Measurements from ENCODE around the gene NDUFA13. TPM values are rescaled to one million over a fixed set of nuclear protein-coding genes. Genes with fewer than 3 reads are reported as not detected.

The NDUFA13 gene
- total and polyA plus RNA-seq, 2 experiments from 2014 or later = 119 to 843 TPM

DNA sequence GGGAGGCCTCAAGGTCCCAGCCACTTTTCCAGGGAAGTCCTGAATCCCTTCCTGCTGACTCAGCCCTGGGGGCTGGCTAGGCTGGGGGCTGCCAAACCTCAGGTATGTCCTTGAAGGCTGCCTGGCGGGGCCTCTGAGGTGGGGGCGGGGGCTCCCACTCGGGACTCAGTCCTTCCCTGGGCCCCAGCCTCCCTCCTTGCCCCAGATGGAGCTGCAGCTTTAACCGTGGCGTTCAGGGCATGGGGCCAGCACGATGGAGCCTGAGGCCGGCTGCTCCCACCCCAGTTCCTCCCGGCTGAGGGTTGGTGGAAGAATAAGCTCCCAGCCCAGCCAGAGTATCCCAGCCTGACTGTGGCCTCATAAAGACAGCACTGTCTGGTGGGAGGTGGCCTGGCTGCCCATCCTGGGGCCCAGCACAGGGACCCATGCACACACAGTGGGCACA is 34.5 kb downstream of the NDUFA13 start:
- Histone ChIP-seq H3K36me3 (no peaks in the 10 kb centered on the region), H3K27me3 (no peaks in the 10 kb centered on the region), H3K4me1 (ENCODE audit: low read depth) (no peaks in the 10 kb centered on the region), H3K9me3 (ENCODE audit: low read depth) (no peaks in the 10 kb centered on the region), H3K27ac (no peak overlapping the region), H3K4me3 (no peak overlapping the region)
- DNase-seq (ENCODE audit: low read depth in 1 of 2, low spot score in 1 of 2) = peak in 1 of 2 donors; percentile 78
- TF ChIP-seq, protein P1, sequence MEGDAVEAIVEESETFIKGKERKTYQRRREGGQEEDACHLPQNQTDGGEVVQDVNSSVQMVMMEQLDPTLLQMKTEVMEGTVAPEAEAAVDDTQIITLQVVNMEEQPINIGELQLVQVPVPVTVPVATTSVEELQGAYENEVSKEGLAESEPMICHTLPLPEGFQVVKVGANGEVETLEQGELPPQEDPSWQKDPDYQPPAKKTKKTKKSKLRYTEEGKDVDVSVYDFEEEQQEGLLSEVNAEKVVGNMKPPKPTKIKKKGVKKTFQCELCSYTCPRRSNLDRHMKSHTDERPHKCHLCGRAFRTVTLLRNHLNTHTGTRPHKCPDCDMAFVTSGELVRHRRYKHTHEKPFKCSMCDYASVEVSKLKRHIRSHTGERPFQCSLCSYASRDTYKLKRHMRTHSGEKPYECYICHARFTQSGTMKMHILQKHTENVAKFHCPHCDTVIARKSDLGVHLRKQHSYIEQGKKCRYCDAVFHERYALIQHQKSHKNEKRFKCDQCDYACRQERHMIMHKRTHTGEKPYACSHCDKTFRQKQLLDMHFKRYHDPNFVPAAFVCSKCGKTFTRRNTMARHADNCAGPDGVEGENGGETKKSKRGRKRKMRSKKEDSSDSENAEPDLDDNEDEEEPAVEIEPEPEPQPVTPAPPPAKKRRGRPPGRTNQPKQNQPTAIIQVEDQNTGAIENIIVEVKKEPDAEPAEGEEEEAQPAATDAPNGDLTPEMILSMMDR (IDR thresholded peaks at IDR 0.05; ENCODE audit: low read depth, low read length) = no peak

DNA sequence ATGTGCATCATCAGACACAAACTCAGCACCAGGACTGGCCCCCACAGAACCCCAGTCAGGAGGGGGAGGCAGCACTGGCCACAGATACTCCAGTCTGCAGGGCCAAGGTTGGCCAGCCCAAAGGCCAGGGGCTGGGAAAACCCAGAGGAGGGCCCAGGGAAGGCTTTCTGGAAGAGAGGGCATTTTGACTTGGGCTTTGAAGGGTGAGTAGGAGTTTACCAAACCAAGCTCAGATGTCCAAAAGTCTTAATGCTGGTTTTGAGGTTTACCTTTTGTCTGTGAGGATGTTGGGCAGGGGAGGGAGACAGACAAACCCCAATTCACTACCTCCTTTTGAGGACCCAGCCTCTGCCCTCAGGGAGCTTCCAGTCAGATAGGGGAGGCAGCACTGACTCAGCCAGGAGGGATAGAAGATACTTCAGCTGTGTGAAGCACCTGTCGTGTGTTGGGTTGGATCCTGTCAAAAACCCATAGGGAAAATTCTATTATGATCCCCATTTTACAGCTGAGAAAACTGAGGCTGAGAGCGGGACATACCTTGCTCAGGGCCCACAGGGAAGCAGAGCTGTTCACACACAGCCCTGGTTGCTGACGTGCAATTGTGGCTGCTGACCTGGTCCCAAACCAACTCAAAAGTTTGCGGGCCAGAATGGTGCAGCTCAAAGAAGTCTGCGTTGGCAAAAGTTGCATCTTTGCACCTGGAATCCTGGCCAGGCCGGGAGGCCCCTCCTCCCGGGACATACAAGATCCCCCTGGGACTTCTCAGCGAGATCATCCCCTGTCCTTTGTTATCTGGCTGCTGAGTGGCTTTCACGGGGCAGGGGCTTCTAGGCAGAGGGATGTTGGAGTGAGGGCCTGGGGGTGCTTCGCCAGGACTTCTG is 35.2 kb downstream of the NDUFA13 start:
- TF ChIP-seq, protein P1 (IDR thresholded peaks at IDR 0.05; ENCODE audit: low read depth, low read length) = no peak
- no peaks in the 10 kb centered on the region for H3K27me3 ChIP-seq
- no peaks in the 10 kb centered on the region for H3K36me3 ChIP-seq
- DNase-seq (ENCODE audit: low read depth in 1 of 2, low spot score in 1 of 2) = no peak
- no peak overlapping the region for H3K27ac ChIP-seq
- H3K4me3 ChIP-seq = no peak overlapping the region
- H3K4me1 ChIP-seq (ENCODE audit: low read depth) = no peaks in the 10 kb centered on the region
- no peaks in the 10 kb centered on the region for H3K9me3 ChIP-seq (ENCODE audit: low read depth)

DNA sequence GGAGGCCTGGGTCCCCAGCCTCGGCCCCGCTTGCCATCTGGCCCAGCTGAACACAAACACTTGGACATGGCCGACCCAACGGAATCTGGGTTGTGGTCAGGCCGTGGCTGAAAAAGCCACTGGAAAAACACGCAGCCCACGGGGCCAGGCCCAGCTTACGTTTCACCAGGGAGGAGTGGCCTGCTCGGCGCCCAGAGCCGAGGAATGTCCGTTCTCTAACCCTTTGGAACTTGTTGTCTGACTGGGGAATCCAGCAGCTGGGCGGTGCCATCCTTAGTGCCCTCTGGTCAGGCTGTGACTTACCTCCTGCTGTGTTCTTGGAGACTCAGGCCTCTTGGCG is 35.8 kb downstream of the NDUFA13 start:
- no peak overlapping the region for H3K27ac ChIP-seq
- H3K4me3 ChIP-seq = no peak overlapping the region
- TF ChIP-seq, protein P1 (IDR thresholded peaks at IDR 0.05; ENCODE audit: low read depth, low read length) = no peak
- peak in 1 of 2 donors; percentile 26 for DNase-seq (ENCODE audit: low read depth in 1 of 2, low spot score in 1 of 2)
- no peaks in the 10 kb centered on the region for H3K36me3 ChIP-seq
- H3K4me1 ChIP-seq (ENCODE audit: low read depth) = no peaks in the 10 kb centered on the region
- H3K27me3 ChIP-seq = no peaks in the 10 kb centered on the region
- H3K9me3 ChIP-seq (ENCODE audit: low read depth) = no peaks in the 10 kb centered on the region

DNA sequence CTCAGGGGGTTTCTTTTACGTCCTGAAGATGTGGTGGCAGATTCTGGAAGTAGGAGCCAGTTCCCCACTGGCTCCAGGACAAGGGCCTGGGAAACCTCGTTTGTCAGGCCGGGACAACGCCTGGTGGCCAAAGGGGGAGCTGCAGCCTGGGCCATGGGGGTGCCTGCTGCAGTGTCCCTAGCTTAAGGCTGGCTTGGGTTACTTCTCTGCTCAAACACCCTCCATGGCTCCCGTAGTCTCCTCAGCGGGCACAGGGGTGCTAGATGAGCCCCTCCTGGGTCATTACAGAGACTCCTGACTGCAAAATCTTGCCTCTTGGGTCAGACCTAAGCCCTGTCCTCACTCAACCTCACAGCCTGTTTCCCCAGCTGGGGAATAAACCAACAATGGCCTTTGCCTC is 36.8 kb downstream of the NDUFA13 start:
- peak; percentile 50 to 56 for DNase-seq (ENCODE audit: low read depth in 1 of 2, low spot score in 1 of 2)
- no peaks in the 10 kb centered on the region for H3K36me3 ChIP-seq

DNA sequence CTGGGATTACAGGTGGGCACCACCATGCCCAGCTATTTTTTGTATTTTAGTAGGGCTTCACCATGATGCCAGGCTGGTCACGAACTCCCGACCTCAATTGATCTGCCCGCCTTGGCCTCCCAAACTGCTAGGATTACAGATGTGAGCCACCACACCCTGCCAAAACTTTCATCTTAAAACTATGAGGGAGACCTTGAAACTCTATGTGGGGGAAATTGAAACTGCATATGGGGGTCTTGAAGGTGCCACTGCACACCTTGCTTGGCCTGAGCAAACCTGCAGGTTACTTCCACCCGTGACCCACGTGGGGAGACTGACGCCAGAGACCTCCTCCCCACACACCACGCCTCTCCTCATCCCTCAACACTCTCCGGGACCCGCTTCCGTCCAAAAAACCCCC is 37.6 kb downstream of the NDUFA13 start:
- Histone ChIP-seq H3K27me3 (no peaks in the 10 kb centered on the region), H3K4me3 (no peak overlapping the region), H3K9me3 (ENCODE audit: low read depth) (no peaks in the 10 kb centered on the region), H3K27ac (no peak overlapping the region), H3K4me1 (ENCODE audit: low read depth) (no peaks in the 10 kb centered on the region), H3K36me3 (no peaks in the 10 kb centered on the region)
- TF ChIP-seq, protein P1 (IDR thresholded peaks at IDR 0.05; ENCODE audit: low read depth, low read length) = no peak
- no peak for DNase-seq (ENCODE audit: low read depth in 1 of 2, low spot score in 1 of 2)

More for the DNA sequence above, 36.8 kb downstream of the NDUFA13 start:
- Histone ChIP-seq H3K9me3 (ENCODE audit: low read depth) (no peaks in the 10 kb centered on the region), H3K4me3 (no peak overlapping the region), H3K27ac (no peak overlapping the region), H3K27me3 (no peaks in the 10 kb centered on the region), H3K4me1 (ENCODE audit: low read depth) (no peaks in the 10 kb centered on the region)
- TF ChIP-seq, protein P1 (IDR thresholded peaks at IDR 0.05; ENCODE audit: low read depth, low read length) = peak; percentile 69

Measured in cardiac muscle cell (in vitro differentiated cells and primary cell).